Right lung (tissue), 10 donors: ENCODE results near the gene EPN1. TPM values are rescaled to one million over a fixed set of nuclear protein-coding genes. Genes with fewer than 3 reads are reported as not detected.
A peak's percentile ranks its signal among the peaks of the same experiment; 100 is the strongest.

Source experiments
- DNase-seq, 2 donors: peaks; one replicate each; pipeline ENCODE4 v3.0.0-alpha.2; 2013
- long read RNA-seq, 8 donors: transcript quantifications; one replicate each; lab custom pipeline, GENCODE V29; 2026
- polyA plus RNA-seq, 5 donors: library from polyadenylated mRNA; unstranded; fragments of 120-200 nt; gene quantifications; one replicate each; pipeline versions ENCODE4 v1.2.1 to v1.2.3, GENCODE V29; 2013; ENCODE audit warnings: inconsistent platforms in 1 of 5, low replicate concordance in 1 of 5; ENCODE audit not compliant: insufficient read length in 5 of 5, insufficient read depth in 1 of 5

Gene EPN1
- polyA plus RNA-seq = 100 to 1,000 TPM in 1 of 5 donors, 10 to 100 TPM in 4; 57.6 to 140 (median 75.7) TPM
- long read RNA-seq, donor 1, full-length matches to known transcripts = 15 of 24 reads
- long read RNA-seq, donor 1, partial matches to known transcripts = 9 of 24 reads
- long read RNA-seq, donor 1, other reads (novel, unspliced or antisense) = 0 of 24 reads
- long read RNA-seq, donor 2, full-length matches to known transcripts = 12 of 34 reads
- long read RNA-seq, donor 2, partial matches to known transcripts = 13 of 34 reads
- long read RNA-seq, donor 2, other reads (novel, unspliced or antisense) = 9 of 34 reads
- long read RNA-seq, donor 3, full-length matches to known transcripts = 5 of 36 reads
- long read RNA-seq, donor 3, partial matches to known transcripts = 22 of 36 reads
- long read RNA-seq, donor 3, other reads (novel, unspliced or antisense) = 9 of 36 reads
- long read RNA-seq, donor 4, full-length matches to known transcripts = 8 of 26 reads
- long read RNA-seq, donor 4, partial matches to known transcripts = 13 of 26 reads
- long read RNA-seq, donor 4, other reads (novel, unspliced or antisense) = 5 of 26 reads
- long read RNA-seq, donor 5, full-length matches to known transcripts = 9 of 53 reads
- long read RNA-seq, donor 5, partial matches to known transcripts = 37 of 53 reads
- long read RNA-seq, donor 5, other reads (novel, unspliced or antisense) = 7 of 53 reads
- long read RNA-seq, donor 6, full-length matches to known transcripts = 12 of 48 reads
- long read RNA-seq, donor 6, partial matches to known transcripts = 24 of 48 reads
- long read RNA-seq, donor 6, other reads (novel, unspliced or antisense) = 12 of 48 reads
- long read RNA-seq, donor 7, full-length matches to known transcripts = 14 of 34 reads
- long read RNA-seq, donor 7, partial matches to known transcripts = 20 of 34 reads
- long read RNA-seq, donor 7, other reads (novel, unspliced or antisense) = 0 of 34 reads
- long read RNA-seq, donor 8, full-length matches to known transcripts = 5 of 10 reads
- long read RNA-seq, donor 8, partial matches to known transcripts = 5 of 10 reads
- long read RNA-seq, donor 8, other reads (novel, unspliced or antisense) = 0 of 10 reads

DNA sequence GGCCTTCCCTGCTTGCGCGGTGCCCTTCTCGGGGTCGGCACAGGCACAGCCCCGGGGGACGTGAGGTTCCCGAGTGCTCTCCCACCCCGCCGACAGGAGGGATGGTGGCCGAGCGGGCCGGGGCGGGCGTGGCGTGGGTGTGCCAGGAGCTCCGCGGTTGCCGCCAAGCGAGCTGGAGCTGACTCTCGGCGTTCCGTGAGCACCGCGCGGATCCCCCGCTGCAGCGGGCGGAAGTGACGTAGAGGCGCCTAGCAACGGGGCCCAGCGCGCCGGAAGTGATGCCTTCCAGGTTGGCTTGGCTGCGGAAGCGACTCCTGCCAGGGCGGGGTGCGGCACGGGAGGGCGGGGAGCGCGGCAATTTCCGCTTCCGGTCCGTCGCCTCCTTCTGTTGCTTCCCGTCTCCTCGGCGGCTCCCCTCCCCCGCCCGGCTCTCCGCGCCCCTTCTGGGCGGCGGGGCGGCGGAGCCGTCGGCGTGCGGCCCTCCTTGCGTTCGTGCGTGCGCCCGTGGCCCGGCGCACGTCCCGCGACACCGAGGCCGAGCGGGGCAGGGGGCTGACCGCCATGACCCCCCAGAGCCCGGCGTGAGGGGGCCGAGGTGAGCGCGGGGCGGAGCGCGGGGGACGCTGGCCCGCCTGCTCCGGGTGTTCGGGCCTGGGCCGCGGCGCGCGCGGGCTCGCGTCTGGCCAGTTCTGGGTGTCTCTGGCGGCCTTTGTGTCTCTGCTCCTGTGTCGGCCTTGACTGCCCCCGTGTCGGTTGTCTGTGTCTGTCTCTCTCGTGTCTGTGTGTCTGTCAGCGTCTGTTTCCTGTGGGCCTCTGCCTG, at the start of gene EPN1:
Gene EPN1, plus strand, starts transcription at position 386 of the 820 bp plus-strand sequence. CDS start 3,402 bp downstream, outside the sequence.
- DNase-seq = peak; percentile 94 to 96

DNA sequence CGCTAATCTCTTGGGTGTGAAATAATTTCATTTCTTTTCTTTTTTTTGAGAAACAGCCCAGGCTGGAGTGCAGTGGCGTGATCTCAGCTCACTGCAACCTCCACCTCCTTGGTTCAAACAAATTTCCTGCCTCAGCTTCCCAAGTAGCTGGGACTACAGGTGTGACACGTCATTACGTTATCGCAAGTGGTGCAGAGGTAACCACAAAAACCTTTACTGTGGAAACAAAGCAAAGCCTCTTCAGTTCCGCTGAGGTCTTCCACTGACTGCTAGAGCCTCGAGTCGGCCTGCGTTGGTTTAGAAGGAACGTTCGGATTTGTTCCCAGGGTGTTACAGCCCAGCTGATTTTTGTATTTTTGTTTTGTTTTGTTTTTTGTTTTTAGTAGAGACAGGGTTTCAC, 48.7 kb upstream of the EPN1 start:
- DNase-seq = no peak

DNA sequence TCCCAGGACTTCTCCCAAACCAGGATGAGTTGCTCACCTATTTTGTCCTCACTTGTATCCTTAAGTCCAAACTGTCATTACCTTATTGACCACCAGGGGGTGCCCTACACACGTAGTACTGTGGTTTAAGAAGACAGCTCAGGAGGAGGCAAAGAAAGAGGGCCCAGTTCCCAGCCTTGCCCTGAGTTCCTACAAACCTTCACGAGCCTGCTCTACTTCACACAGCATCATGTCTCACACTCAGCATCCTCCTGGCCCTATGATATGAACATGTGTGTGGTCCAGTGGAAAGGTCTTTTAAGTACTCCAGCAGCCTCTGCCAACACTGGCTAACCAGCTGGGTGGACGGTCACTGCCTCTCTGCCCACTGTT, 42.6 kb upstream of the EPN1 start:
- peak; percentile 71 to 86 for DNase-seq

DNA sequence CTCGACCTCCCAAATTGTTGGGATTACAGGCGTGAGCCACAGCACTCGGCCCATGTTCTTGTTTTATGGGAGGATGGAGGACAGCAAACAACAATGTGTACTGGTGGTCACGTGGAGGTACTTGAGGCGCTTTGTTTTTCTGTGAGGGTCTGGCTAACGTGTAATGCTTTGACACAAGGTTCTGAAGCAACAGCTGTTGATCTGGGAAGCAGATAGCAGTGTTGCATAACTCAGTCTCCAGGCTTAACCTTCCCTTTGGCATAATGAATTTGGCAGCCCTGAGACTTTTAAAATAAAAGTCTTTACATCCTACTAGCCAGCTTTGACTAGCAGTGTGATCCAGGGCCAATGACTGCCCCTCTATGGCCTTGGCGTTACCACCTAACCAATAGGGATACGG, 41.2 kb upstream of the EPN1 start:
- no peak for DNase-seq

DNA sequence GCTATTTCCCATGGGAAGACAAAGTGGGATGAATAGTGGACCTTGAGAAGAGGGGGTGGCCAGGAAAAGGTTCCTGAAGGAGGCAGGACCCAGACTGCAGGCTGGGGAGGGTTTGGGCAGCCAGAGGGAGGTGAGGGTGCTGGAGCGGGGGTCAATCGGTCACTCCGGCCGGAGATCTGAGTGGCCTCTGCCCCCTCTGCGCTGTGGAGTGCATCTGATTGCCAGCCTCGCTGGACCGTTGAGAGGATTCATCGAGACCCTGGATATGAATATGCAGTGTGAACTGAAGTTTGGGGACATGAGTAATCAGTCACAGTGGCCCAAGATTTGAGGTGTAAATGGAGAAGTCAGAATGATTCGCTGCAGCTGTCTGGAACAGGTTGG, 39.7 kb upstream of the EPN1 start:
- DNase-seq = no peak

DNA sequence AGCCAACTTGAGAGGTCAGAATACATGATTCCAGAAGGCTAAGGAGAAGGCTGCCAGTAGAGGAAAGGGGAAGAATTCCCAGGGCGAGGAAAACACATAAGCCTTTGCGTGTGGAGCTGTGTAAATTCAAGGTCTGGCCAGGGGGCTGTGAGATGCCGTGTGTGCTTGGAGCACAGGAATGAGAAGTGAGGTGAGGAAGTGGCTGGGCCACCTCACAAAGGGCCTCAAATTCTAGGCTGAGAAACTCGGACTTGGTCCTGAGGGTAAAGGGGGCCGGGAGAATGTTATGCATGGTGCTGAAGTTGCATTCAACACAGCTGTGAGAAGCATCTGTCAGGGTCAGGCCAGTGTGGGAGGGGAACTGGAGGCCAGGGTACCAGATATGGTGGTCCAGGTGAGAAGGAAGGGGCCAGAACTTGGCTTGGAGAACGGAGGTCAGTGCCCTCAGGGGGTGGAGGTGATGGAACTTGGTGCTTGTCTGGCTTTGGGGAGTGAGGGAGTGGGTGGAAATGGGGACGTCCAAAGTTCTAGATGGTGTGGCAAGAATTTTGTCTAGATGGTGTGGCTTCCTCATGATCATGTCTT, 39.1 kb upstream of the EPN1 start:
- no peak for DNase-seq

DNA sequence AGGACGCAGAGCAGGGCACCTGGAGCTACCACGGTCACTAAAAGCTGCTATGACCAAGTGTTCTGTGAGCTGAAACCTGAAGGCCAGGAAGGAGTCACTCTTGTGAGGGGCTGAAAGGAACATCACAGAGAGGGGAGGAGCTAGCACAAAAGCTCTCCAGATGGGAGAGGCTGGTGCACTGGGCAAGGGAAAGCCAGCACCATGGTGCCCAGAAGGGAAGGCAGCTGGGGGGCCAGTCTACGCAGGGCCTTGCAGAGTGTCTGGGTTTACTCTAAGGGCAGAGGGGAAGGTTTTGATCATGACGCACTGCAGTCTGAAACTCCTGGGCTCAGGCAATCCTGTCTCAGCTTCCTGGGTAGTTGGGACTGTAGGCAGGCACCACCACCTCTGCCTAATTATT, 38.3 kb upstream of the EPN1 start:
- no peak for DNase-seq

DNA sequence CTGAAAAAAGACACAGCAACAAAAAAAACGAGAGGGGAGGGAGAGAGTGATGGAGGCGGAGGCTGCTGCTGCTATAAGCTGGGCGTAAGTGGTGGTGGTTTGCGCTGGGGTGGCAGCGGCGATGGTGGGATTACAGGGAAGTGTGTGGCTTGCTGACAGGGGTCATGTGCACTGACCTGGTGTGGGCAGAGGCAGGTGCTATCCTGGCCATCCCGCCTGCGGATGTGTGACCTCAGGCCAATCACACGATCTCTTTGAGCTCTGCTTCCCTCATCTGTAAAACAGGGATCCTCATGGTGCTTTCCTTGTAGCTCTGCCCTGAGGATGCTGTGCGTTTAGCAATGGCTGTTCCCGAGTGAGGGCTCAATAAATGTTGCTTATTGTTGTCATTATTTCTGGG, 37.5 kb upstream of the EPN1 start:
- no peak for DNase-seq

DNA sequence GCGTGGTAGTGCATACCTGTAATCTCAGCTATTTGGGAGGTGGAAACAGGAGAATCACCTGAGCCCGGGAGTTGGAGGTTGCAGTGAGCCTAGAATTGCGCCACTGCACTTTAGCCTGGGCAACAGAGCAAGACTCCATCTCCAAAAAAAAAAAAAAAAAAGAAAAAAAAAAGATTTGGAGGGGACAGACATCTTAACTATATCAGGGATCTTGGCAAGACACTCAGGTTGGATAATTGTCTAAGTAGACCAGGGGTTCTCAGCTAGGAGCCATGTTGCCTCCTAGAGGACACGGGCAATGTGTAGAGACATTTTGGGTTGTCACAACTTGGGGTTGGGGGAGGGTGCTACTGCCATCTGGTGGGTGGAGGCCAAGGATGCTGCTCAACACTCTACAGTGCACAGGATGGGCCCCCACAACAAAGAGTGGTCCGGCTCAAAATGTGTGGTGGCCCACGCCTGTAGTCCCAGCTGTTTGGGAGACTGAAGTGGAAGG, 36.1 kb upstream of the EPN1 start:
- no peak for DNase-seq

DNA sequence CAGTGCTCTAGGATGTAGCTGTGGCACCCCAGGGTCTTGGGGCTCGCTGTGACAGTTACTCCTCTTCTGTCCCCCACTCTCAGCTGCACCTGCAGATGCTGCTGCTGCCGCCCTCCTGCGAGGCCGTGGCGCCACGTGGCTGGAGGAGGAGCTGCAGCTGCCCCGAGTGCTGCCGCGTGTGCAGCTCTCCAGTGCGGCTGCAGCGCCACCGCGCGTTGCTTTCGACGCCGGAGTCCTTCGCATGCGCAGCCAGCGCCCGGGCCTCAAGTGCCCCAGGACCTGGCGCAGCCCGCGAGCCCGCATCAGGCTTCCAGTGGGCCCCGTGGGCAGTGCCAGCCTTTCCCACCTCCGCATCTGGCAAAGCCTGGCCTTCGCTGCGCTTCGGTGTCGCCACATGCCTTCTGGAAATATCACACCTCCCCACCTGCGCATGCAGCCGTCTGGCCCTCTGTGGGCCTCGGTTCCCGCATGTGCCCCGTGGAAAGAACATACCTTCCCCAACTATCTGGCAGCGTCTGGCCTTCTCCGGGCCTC, 34.9 kb upstream of the EPN1 start:
- DNase-seq = peak; percentile 51 to 56

DNA sequence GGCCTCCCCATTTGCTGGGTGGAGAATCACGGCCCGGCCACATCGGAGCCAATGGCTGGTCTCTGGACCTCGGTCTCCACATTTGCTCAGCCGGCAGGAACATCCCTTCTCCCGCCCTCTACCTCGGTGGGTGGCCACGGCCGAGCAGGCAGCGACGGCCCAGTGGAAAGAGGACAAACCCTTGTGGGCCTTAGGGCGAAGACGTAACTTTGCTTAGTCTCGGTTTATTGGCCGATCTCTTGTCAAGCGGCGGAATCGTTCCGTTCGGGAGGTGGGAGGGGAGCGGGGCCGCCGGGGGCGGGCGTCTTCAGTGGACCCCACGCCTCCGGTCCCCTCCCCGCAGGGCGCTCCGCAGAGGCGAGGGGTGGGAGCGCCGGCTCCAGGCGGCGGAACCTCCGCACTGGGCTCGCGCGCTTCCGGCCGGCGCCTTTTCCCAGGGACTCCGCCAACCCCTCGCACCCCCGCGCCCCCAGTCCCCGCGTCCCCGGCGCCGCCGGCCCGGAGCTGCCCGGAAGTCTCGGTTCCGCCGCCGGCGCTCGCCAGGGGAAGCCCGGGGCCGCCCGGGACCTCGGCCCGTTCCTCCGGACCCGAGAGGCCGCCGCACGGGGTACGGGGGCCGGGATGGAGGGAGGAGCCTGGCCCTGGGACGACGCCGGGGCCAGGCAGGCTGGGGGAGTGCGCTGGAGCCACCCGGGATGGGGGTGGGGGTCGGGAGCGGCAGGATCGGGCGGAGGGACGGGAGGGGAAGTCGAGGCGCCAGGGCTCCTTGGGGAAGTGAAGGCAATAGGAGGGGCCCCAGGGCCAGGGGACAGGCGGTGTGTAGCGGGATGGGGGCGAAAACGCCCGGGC, 34.2 kb upstream of the EPN1 start, which contains the start of gene ZNF580:
Gene ZNF580, plus strand, starts transcription at position 426 of the 849 bp plus-strand sequence. CDS start 1,507 bp downstream, outside the sequence.
- DNase-seq = peak; percentile 60 to 71

DNA sequence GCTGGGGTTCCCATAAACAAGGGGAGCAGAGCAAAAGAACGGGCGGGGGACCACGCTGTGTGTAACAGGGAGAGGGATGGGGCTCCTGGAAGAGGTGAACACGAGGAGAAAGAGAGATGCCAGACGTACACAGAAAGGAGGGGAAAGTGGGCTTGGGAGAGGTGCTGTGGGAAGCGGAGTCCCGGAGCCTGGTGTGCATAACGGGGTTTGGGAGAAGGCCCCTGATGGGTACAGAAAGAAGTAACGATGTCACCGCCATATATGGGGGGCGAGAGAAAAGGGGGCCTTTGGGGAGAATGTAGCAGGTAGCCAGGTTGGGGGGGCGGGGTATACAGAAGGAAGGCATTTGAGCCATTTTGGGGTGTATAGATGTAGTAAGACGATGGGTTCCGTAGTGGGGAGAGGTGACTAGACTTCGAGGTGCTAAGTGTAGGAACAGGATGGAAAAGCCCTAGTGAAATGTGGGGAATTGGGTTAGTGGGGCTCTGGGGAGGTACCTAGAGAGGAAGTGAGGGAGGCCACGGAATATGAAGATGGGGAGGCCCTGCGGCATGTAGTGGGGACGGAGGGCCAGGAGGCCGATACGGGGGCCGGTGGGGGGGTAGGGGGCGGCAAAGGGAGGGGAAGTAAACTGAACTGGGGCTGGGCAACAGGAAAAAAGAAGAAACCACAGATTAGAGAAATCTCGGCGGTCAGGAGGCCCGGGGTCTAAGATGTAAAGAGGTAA, 33.4 kb upstream of the EPN1 start:
- no peak for DNase-seq

DNA sequence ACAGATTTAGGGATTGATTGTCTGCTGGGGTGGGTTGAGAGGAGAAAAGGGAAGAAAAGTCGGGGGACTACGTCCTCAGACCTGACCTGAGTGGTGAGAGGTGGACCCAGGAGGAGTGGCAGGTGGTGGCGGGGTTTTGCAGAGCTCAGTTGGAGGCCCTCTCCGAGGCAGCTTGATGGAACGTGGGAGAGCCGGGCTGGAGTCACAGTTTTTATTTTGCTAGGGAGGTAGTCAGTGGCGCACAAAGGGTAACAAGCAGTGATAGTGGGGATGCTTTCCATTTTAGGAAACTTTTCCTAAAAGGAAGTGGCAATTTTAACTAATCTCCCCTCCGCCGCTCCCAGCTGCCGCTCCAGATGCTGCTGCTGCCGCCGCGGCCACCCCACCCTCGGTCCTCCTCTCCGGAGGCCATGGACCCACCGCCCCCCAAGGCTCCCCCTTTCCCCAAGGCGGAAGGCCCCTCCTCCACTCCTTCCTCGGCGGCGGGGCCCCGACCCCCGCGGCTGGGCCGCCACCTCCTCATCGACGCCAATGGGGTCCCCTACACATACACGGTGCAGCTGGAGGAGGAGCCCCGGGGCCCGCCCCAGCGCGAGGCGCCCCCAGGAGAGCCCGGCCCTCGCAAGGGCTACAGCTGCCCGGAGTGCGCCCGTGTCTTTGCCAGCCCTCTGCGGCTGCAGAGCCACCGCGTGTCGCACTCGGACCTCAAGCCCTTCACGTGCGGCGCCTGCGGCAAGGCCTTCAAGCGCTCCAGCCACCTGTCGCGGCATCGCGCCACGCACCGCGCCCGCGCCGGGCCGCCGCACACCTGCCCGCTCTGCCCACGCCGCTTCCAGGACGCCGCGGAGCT, 32.6 kb upstream of the EPN1 start:
- no peak for DNase-seq

DNA sequence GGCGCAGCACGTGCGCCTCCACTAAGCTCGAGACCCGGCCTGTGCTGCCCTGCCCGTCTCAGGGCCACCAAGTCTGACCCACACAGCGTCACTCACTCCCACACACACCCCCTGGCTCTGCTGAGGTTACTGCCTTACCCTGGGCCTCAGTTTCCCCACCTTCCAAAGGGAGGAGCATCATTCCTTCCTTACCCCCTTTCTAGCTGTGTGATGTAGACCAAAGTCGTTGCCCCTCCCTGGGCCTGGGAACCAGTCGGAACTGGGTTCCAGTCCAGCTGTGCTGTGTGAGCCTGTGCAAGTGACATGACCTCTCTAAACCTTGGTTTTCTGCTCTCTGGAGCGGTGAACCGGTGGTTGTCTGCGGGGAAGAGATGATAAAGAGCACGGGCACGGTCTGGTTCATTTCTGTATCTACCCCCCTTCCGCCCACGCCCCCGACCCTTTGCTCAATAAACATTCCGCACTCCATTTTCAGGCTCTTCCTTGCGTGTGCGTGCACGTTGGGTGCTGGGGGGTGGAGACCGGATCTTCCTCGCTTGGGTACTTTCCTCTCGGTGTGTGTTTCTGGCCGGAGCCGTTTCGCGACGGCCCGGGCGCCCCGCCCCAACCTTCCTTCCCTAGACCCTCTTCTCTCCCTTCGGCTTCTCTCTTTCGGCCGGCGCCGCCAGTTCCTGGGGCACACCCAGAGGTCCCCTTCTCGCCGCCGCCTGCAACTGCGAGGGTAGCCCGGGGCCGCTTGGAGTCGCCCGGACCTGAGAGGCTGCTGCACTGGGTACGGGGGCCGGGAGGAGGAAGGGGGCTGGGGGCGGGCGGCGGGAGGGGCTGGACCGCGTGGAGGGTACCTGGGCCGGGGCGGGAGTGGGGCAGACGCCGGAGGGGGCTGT, 31.8 kb upstream of the EPN1 start, which contains the start of gene ZNF581:
Gene ZNF581, plus strand, starts transcription at position 647 of the 884 bp plus-strand sequence. CDS start 923 bp downstream, outside the sequence.
- DNase-seq = peak; percentile 48 to 63

DNA sequence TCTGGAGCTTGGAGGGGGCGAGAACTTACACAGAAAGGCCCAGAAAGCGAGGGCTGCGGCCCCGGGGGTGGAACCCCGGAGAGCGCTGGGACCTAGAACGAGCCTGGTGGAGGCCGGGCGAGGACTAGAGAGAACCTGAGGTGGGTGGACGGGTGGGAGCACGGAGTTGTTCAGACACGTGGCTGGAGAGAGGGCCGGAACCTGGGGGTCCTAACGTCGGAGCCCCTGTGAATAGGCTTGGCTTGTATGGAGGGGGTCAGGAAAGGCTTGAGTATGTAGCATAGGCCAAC, 31.2 kb upstream of the EPN1 start:
- no peak for DNase-seq

DNA sequence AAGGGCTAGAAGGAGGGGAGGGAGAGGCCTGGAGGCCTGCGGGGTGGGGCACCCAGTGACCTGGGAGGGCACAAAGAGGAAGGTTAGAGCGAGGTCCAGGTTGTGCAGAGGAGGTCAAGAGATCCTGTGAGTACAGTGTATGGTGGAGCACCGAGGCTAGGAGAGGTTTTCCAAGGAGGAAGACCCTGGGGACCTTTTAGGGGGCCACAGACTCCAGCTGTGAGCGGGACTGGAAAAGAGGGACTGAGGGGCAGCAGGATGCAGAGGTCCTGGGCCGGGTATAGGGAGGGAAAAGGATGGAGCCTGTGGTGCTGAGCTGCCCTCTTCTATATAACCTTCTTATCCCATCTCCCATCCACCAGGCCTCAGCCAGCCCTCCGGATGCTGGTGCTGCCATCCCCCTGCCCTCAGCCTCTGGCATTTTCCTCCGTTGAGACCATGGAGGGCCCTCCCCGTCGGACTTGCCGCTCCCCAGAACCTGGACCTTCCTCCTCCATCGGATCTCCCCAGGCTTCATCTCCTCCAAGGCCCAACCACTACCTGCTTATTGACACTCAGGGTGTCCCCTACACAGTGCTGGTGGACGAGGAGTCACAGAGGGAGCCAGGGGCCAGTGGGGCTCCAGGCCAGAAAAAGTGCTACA, 30.7 kb upstream of the EPN1 start:
- DNase-seq = no peak
